Measurements from ENCODE around the gene MPRIP.

Gene MPRIP

GRCh38 chr17:17028059-17028877 lies 14.0 kb upstream of the MPRIP start:
- peak; percentile 99 for DNase-seq (ENCODE audit: low read depth)

GRCh38 chr17:17028878-17029535 lies 13.2 kb upstream of the MPRIP start:
- DNase-seq (ENCODE audit: low read depth): no peak

GRCh38 chr17:17029938-17030337 lies 12.3 kb upstream of the MPRIP start:
- DNase-seq (ENCODE audit: low read depth): no peak

- no peak for DNase-seq (ENCODE audit: low read depth)
These were observed 11.6 kb upstream of the MPRIP start for GRCh38 chr17:17030515-17031211.

- peak; percentile 83 for DNase-seq (ENCODE audit: low read depth)
These were observed 10.0 kb upstream of the MPRIP start for GRCh38 chr17:17032131-17032692.

GRCh38 chr17:17033466-17033865 lies 8.8 kb upstream of the MPRIP start:
- DNase-seq (ENCODE audit: low read depth): no peak

- no peak for DNase-seq (ENCODE audit: low read depth)
These were observed 8.2 kb upstream of the MPRIP start for GRCh38 chr17:17034026-17034425.

GRCh38 chr17:17034496-17035075 lies 7.7 kb upstream of the MPRIP start:
- no peak for DNase-seq (ENCODE audit: low read depth)

GRCh38 chr17:17035490-17035889 lies 6.8 kb upstream of the MPRIP start:
- DNase-seq (ENCODE audit: low read depth): no peak

- no peak for DNase-seq (ENCODE audit: low read depth)
These were observed 6.2 kb upstream of the MPRIP start for GRCh38 chr17:17035920-17036523.

GRCh38 chr17:17036524-17036998 lies 5.7 kb upstream of the MPRIP start:
- no peak for DNase-seq (ENCODE audit: low read depth)

GRCh38 chr17:17039911-17040310 lies 2.3 kb upstream of the MPRIP start:
- DNase-seq (ENCODE audit: low read depth): no peak

- no peak for DNase-seq (ENCODE audit: low read depth)
These were observed 1.2 kb upstream of the MPRIP start for GRCh38 chr17:17041018-17041521.

GRCh38 chr17:17041571-17042383 lies 480 bp upstream of the MPRIP start:
- DNase-seq (ENCODE audit: low read depth): peak; percentile 95

GRCh38 chr17:17042851-17043460 lies 699 bp downstream of the MPRIP start:
- DNase-seq (ENCODE audit: low read depth): peak; percentile 67

- DNase-seq (ENCODE audit: low read depth): no peak
These were observed 1.4 kb downstream of the MPRIP start for GRCh38 chr17:17043461-17044271.

- DNase-seq (ENCODE audit: low read depth): peak; percentile 38
These were observed 2.7 kb downstream of the MPRIP start for GRCh38 chr17:17044846-17045561.

- DNase-seq (ENCODE audit: low read depth): no peak
These were observed 5.8 kb downstream of the MPRIP start for GRCh38 chr17:17048106-17048505.

Measured in HS-27A (cell line).